Endodermal cell (in vitro differentiated cells): ENCODE measurements around the gene EMP1. TPM values are rescaled to one million over a fixed set of nuclear protein-coding genes. Genes with fewer than 3 reads are reported as not detected.
A peak's percentile ranks its signal among the peaks of the same experiment; 100 is the strongest.

Experiments used
- DNase-seq: peaks from one replicate; pipeline ENCODE4 v3.0.0-alpha.2; 2017
- H3K27ac ChIP-seq: 2 replicates; pipeline ENCODE4 v1.5.1; 2013; ENCODE audit warnings: mild to moderate bottlenecking, low read depth, low read length, moderate library complexity
- H3K27me3 ChIP-seq: 2 replicates; pipeline ENCODE4 v1.6.1; 2013; ENCODE audit warnings: mild to moderate bottlenecking, low read length, moderate library complexity; ENCODE audit not compliant: insufficient read depth, control insufficient read depth, poor library complexity, severe bottlenecking
- H3K36me3 ChIP-seq: 2 replicates; pipeline ENCODE4 v1.7.0; 2013; ENCODE audit warnings: mild to moderate bottlenecking, low read length, moderate library complexity; ENCODE audit not compliant: control insufficient read depth, insufficient read depth
- H3K4me1 ChIP-seq: one replicate; pipeline ENCODE4 v1.7.0; 2013; ENCODE audit warnings: low read length; ENCODE audit not compliant: control insufficient read depth, insufficient read depth
- H3K4me3 ChIP-seq: 2 replicates; pipeline ENCODE4 v1.5.1; 2013; ENCODE audit warnings: mild to moderate bottlenecking, low read length, moderate library complexity
- H3K9ac ChIP-seq: 2 replicates; pipeline ENCODE4 v1.6.1; 2013; ENCODE audit warnings: mild to moderate bottlenecking, low read length, moderate library complexity; ENCODE audit not compliant: poor library complexity, severe bottlenecking; ENCODE audit errors: extremely low read depth
- H3K9me3 ChIP-seq: 2 replicates; pipeline ENCODE4 v1.6.1; 2013; ENCODE audit warnings: mild to moderate bottlenecking, low read length, moderate library complexity; ENCODE audit not compliant: control insufficient read depth
- H3K27ac Mint-ChIP-seq: 2 replicates; pipeline ENCODE4 v1.8.0; 2020; ENCODE audit warnings: mixed read lengths
- H3K27me3 Mint-ChIP-seq: 2 replicates; pipeline ENCODE4 v1.8.0; 2021; ENCODE audit warnings: mild to moderate bottlenecking, mixed read lengths; ENCODE audit not compliant: insufficient read depth
- H3K36me3 Mint-ChIP-seq: 2 replicates; pipeline ENCODE4 v1.8.0; 2020; ENCODE audit warnings: low read depth, mixed read lengths
- H3K4me1 Mint-ChIP-seq: 2 replicates; pipeline ENCODE4 v1.8.0; 2020; ENCODE audit warnings: mixed read lengths
- H3K4me3 Mint-ChIP-seq: 2 replicates; pipeline ENCODE4 v1.8.0; 2020; ENCODE audit warnings: mild to moderate bottlenecking, moderate library complexity, mixed read lengths
- H3K9me3 Mint-ChIP-seq: 2 replicates; pipeline ENCODE4 v1.8.0; 2020; ENCODE audit warnings: mild to moderate bottlenecking, mixed read lengths
- CTCF ChIP-seq: fragments of 200-600 bp; sonication (generic); conservative IDR thresholded peaks from 2 replicates; pipeline ENCODE4 v1.5.0; 2021; ENCODE audit warnings: antibody characterized with exemption, mild to moderate bottlenecking
- WGBS, 2 experiments: methylation state at CpG; one replicate each; pipeline versions ENCODE4 v1.1.5 to v1.1.7; 2013; ENCODE audit warnings: missing lambda C conversion rate in 2 of 2, mixed read lengths in 1 of 2; ENCODE audit not compliant: insufficient coverage in 1 of 2, insufficient read length in 1 of 2; 5-methylcytosine and 5-hydroxymethylcytosine counted together
- total RNA-seq, 2 donors: library from RNA; stranded (reverse); fragmentation: NEBNext Ultra II Directional in 1 of 2; extraction: Animal tissue kit (Norgen Biotek cat#: 25700) in 1 of 2; gene quantifications; 2 replicates in 1 of 2; 3 replicates in 1 of 2; pipeline ENCODE4 v1.2.1, GENCODE V29; 2021

EMP1 gene
- total RNA-seq, 2 donors from 2014 or later = 0.58 to 0.59 TPM

GRCh38 chr12:13206560-13206897, 10.0 kb downstream of the EMP1 start:
- no peak overlapping the region for H3K9ac ChIP-seq

GRCh38 chr12:13208533-13209435, 12.3 kb downstream of the EMP1 start:
- peak; percentile 69 for DNase-seq
- Histone ChIP-seq H3K9me3 (no peaks in the 10 kb centered on the region), H3K4me1 (no peaks in the 10 kb centered on the region), H3K27me3 (peaks cover 4% of the 10 kb centered on the region), H3K4me3 (no peak overlapping the region), H3K36me3 (no peaks in the 10 kb centered on the region), H3K9ac (no peak overlapping the region), H3K27ac (no peak overlapping the region)
- WGBS, 2 experiments = 77 to 87% methylated on average over 7 to 9 of the region's 9 CpGs
- no peak overlapping the region for H3K27ac Mint-ChIP-seq
- H3K4me1 Mint-ChIP-seq = peaks cover 41% of the 10 kb centered on the region
- TF ChIP-seq CTCF = peak; percentile 98
- peaks cover 16% of the 10 kb centered on the region for H3K27me3 Mint-ChIP-seq
- H3K36me3 Mint-ChIP-seq = no peaks in the 10 kb centered on the region
- H3K9me3 Mint-ChIP-seq = no peaks in the 10 kb centered on the region
- H3K4me3 Mint-ChIP-seq = no peak overlapping the region

More at GRCh38 chr12:13206560-13206897, 10.0 kb downstream of the EMP1 start:
- no peak for DNase-seq
- TF ChIP-seq CTCF = no peak
- Histone ChIP-seq H3K27me3 (peaks cover 4% of the 10 kb centered on the region), H3K4me1 (no peaks in the 10 kb centered on the region), H3K4me3 (no peak overlapping the region), H3K27ac (no peak overlapping the region), H3K9me3 (no peaks in the 10 kb centered on the region), H3K36me3 (no peaks in the 10 kb centered on the region)
- Mint-ChIP-seq H3K27ac (no peak overlapping the region), H3K36me3 (no peaks in the 10 kb centered on the region), H3K9me3 (no peaks in the 10 kb centered on the region), H3K4me1 (peaks cover 37% of the 10 kb centered on the region), H3K4me3 (no peak overlapping the region), H3K27me3 (peaks cover 30% of the 10 kb centered on the region)
- 71 to 88% methylated on average over 1 of the region's 1 CpG for WGBS, 2 experiments

GRCh38 chr12:13209436-13210235, 13.1 kb downstream of the EMP1 start:
- no peaks in the 10 kb centered on the region for H3K36me3 ChIP-seq
- Mint-ChIP-seq H3K27me3 (peaks cover 8% of the 10 kb centered on the region), H3K36me3 (no peaks in the 10 kb centered on the region), H3K9me3 (no peaks in the 10 kb centered on the region), H3K27ac (no peak overlapping the region), H3K4me1 (peaks cover 32% of the 10 kb centered on the region), H3K4me3 (no peak overlapping the region)
- DNase-seq = no peak
- no peaks in the 10 kb centered on the region for H3K9me3 ChIP-seq
- H3K4me3 ChIP-seq = no peak overlapping the region
- TF ChIP-seq CTCF = no peak
- 80 to 96% methylated on average over 4 to 7 of the region's 7 CpGs for WGBS, 2 experiments
- peaks cover 4% of the 10 kb centered on the region for H3K27me3 ChIP-seq
- no peaks in the 10 kb centered on the region for H3K4me1 ChIP-seq
- H3K9ac ChIP-seq = no peak overlapping the region
- no peak overlapping the region for H3K27ac ChIP-seq
